ENCODE data around the gene CARD10. TPM values are rescaled to one million over a fixed set of nuclear protein-coding genes. Genes with fewer than 3 reads are reported as not detected.

Gene CARD10
- total and polyA plus RNA-seq, 2 of the 13 experiments (the other 11 are each of a cell fraction or from before 2014, with no cell fraction given) = 35.2 to 55.8 TPM

GRCh38 chr22:37504964-37505363 is 14.3 kb downstream of the CARD10 start:
- FAIRE-seq = no peak
- Histone ChIP-seq H4K20me1 (ENCODE audit: insufficient read depth, low read length) (no peaks in the 10 kb centered on the region), H2AFZ (ENCODE audit: low read length) (no peak overlapping the region), H3K4me1 (ENCODE audit: insufficient read depth, low read length) (peaks cover 78% of the 10 kb centered on the region), H3K79me2 (ENCODE audit: insufficient read depth, low read length) (peaks cover 10% of the 10 kb centered on the region), H3K9ac (ENCODE audit: insufficient read depth, low read depth, low read length) (no peak overlapping the region), H3K27ac (ENCODE audit: extremely low read length, insufficient read depth, low read length) (peak overlapping the region; percentile 97), H3K36me3 (replicated peaks in 1 of 2; ENCODE audit: control insufficient read depth in 1 of 2, insufficient read depth in 2 of 2, low read length in 2 of 2) (peaks cover 30 to 69% of the 10 kb centered on the region in 2 experiments), H3K4me2 (ENCODE audit: low read depth, low read length) (no peak overlapping the region), H3K27me3 (ENCODE audit: control insufficient read depth in 1 of 2, insufficient read depth in 2 of 2, low read length in 2 of 2) (no peaks in the 10 kb centered on the region), H3K9me3 (ENCODE audit: low read length) (no peaks in the 10 kb centered on the region), H3K4me3 (replicated peaks in 1 of 3; ENCODE audit: insufficient read depth in 1 of 3, low read depth in 2 of 3, low read length in 3 of 3) (no peak overlapping the region)
- ChIA-PET POLR2A (no interaction called here), CTCF (ENCODE audit: low intra/inter-chr PET ratio, low total read pairs) (no interaction called here)
- BruUV-seq (replicated peaks) = no TSS peak
- in situ Hi-C loops (cut with HindIII; ENCODE audit: extremely low pct_ligation_motif_present, low pct_unique_long_range_greater_than_20kb) = no loop called here
- DNase-seq (ENCODE audit: low spot score) = no peak
- 99% methylated on average over 4 of the region's 4 CpGs for WGBS (ENCODE audit: low lambda C conversion rate)
- no peak for ATAC-seq
- intact Hi-C loops (cut with micrococcal nuclease; ENCODE audit: unreplicated experiment) = no loop called here
- TF ChIP-seq CBX5 (CRISPR knock-in tag; IDR thresholded peaks at IDR 0.05; ENCODE audit: borderline replicate concordance) (no peak), NCOA2 (CRISPR knock-in tag; IDR thresholded peaks at IDR 0.05) (no peak), ZNF652 (CRISPR knock-in tag; IDR thresholded peaks at IDR 0.05; ENCODE audit: borderline replicate concordance, low read depth) (no peak), TBX3 (IDR thresholded peaks at IDR 0.05; ENCODE audit: borderline replicate concordance) (no peak), POGZ (CRISPR knock-in tag; IDR thresholded peaks at IDR 0.05) (no peak), CHD4 (IDR thresholded peaks at IDR 0.05; ENCODE audit: borderline replicate concordance, low read length) (no peak), PAWR (CRISPR knock-in tag; IDR thresholded peaks at IDR 0.05; ENCODE audit: borderline replicate concordance) (no peak), BCL6 (CRISPR knock-in tag; IDR thresholded peaks at IDR 0.05) (no peak), KLF6 (CRISPR knock-in tag; IDR thresholded peaks at IDR 0.05) (no peak), NFYC (CRISPR knock-in tag; IDR thresholded peaks at IDR 0.05) (no peak), NCOR1 (IDR thresholded peaks at IDR 0.05; ENCODE audit: borderline replicate concordance, low read length) (no peak), SMYD3 (CRISPR knock-in tag; IDR thresholded peaks at IDR 0.05) (no peak), TGIF2 (CRISPR knock-in tag; IDR thresholded peaks at IDR 0.05) (no peak), FUBP1 (CRISPR knock-in tag; IDR thresholded peaks at IDR 0.05; ENCODE audit: borderline replicate concordance) (no peak), ARNT2 (CRISPR knock-in tag; IDR thresholded peaks at IDR 0.05; ENCODE audit: low read depth) (no peak), MEIS1 (CRISPR knock-in tag; IDR thresholded peaks at IDR 0.05; ENCODE audit: borderline replicate concordance) (no peak), ZNF329 (CRISPR knock-in tag; IDR thresholded peaks at IDR 0.05; ENCODE audit: low read depth) (no peak), GTF3A (CRISPR knock-in tag; conservative IDR thresholded peaks at IDR 0.05) (no peak), NPAS2 (CRISPR knock-in tag; IDR thresholded peaks at IDR 0.05; ENCODE audit: borderline replicate concordance) (no peak)
- TF ChIP-seq, protein P1, sequence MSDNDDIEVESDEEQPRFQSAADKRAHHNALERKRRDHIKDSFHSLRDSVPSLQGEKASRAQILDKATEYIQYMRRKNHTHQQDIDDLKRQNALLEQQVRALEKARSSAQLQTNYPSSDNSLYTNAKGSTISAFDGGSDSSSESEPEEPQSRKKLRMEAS (IDR thresholded peaks at IDR 0.05) = no peak

All from HepG2 (cell line).